ENCODE measurements around the gene ITPR2. TPM values are rescaled to one million over a fixed set of nuclear protein-coding genes. Genes with fewer than 3 reads are reported as not detected.

ITPR2 gene
- total and polyA plus RNA-seq, 2 of the 8 experiments (the other 6 are each of a cell fraction or from before 2014, with no cell fraction given), result 4.1 to 48.3 TPM

- no peak for TF ChIP-seq CHD7 (IDR thresholded peaks at IDR 0.05; ENCODE audit: insufficient replicate concordance, low read length)
- no peak for TF ChIP-seq SIX5 (IDR thresholded peaks at IDR 0.05; ENCODE audit: low read depth, low read length)
- TF ChIP-seq EP300 (IDR thresholded peaks at IDR 0.05; ENCODE audit: borderline replicate concordance in 1 of 2, low read depth in 2 of 2, low read length in 2 of 2), result no peak
- TF ChIP-seq TCF12 (IDR thresholded peaks at IDR 0.05; ENCODE audit: low read depth, low read length), result no peak
- TF ChIP-seq E2F6 (IDR thresholded peaks at IDR 0.05), result no peak
- TF ChIP-seq EZH2 (IDR thresholded peaks at IDR 0.05; ENCODE audit: low read depth, low read length, severe bottlenecking), result no peak
These were observed 319.5 kb downstream of the ITPR2 start (continued) for GRCh38 chr12:26513363-26514043.
